NCI-H2081 treated with DMSO at 0.1 percent for 48 hours (cell line): ENCODE measurements around the gene ANO9.
"Not testable (repeated sequence)": the region's sequence is repeated elsewhere in the genome, so short reads cannot be mapped to it uniquely, and the experiment has no call there.

Source experiments
- DNase-seq: peaks from one replicate; lab custom pipeline; 2025; lab: John Stamatoyannopoulos, UW

Gene ANO9

DNA sequence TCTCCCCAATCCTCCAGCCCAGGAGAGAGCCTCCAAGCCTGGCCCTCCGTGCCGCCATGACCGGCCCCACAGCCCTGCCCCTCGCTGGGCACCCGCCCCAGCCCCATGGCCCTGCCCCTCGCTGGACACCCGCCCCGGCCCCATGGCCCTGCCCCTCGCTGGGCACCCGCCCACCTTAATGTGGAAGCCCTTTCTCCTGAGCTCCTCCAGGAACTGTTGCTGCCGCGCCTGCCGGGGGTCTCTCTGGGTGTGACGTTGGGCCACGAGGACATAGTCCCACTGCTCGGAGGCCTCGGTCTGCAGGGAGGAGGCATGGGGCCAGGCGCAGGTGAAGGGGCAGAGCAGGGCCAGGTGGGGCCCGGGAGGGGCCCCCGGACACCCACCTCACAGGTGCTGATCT lies 8.2 kb downstream of the ANO9 start:
- DNase-seq: no peak

DNA sequence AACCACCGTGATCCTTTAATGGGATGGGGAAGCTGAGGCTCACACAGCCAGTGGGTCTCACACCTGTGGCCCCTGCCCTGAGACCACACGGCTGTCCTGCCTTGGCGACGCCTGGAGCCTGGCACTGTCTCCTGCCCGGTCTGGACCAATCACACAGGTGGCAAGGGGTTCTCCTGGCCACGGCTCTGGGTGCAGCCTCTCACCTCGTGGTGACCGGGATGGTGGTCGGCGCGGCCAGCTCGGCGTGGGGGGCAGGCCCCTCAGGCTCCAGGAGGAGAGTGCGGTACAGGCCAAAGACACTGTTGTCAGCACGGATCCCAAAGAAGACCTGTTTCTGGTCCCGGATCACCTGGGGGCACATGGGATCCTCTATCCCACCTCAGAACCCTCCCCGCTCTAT lies 8.7 kb downstream of the ANO9 start:
- no peak for DNase-seq

DNA sequence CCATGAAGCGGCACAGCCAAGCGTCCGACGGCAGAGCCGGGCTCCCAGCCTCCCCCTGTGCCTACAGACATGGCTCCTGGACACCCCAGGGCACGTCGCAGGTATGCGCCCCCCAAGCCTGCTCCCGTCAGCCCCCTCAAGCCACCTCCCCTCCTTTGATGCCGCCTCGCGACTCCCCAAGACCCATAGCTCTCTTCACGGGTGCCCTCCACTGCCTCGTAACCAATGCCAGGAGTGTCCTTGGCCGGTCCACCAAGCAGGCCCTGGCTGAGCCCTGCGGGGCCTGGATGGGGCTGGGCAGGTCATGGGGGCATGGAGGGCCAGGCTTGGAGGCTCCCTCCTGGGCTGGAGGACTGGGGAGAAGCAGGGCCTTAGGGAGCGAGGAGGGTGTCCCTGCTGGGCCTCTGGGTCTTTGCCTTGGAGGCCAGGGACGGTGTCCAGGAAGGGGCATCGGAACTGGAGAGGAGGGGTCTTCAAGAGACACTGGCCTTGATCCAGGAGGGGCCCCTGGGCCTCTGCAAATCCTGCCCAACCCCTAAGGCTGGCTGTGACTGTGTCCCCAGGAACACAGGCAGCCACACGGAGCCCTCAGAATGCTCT lies 9.2 kb downstream of the ANO9 start:
- no peak for DNase-seq

DNA sequence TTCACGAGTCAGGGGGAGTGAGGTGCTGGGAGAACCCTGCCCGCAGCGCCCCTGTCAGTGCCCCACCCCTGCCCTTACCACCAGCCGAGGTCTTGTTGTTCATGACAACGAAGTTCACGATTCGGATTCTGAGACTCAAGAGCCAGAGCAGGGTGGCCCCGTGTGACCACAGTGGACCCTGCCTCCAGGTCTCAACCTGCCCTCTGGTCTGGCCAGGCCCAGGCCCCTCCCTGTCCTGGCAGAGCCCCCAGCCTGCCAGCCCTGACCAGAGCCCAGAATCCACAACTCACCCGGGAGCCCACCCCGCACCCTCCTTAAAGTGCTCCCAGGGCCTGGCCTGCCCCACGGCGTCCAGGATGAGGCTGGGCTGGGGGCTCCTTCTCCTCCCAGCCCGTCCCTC lies 9.9 kb downstream of the ANO9 start:
- DNase-seq: no peak

DNA sequence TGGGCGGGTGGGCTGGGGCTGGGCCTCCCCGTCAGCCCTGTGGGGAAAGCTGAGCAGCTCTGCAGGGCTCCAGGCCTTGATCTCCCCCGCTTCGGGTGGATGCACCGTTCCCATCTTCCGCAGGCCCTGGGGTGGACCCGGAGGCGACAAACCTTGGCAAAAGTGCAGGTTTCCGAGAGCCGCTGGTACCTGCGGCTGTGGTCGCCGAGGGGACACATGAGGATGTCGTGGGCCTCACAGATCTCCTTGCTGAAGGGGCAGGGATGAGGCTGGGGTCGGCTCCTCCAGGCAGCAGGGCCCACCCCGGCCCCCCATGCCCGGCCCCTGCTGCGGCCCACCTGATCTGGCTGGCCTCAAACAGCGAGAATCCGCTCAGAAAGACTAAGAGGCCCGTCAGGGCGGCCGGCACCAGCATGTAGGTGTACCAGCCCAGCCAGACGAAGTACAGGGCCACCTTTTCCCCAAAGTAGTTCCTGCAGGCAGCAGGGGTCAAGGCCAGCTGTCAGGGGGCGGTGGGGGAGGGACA lies 11.8 kb downstream of the ANO9 start:
- DNase-seq: no peak

DNA sequence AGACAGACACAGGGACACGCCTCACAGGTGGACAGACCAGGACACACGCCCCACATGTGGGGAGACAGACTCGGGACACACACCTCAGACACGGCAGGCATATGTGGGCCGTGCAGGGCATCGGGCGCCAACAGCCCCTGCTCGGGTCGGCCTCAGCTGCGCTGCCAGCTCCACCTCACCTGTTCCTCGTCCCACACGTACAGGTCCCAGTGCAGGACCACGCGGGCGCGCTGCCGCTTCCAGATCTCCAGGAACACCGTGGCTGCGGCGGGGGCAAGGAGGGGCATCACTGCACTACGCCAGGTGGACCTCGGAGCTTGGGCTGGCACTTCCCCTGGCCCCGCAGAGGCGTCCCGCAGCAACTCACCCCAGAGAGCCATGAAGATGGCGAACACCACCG lies 12.4 kb downstream of the ANO9 start:
- DNase-seq: no peak

DNA sequence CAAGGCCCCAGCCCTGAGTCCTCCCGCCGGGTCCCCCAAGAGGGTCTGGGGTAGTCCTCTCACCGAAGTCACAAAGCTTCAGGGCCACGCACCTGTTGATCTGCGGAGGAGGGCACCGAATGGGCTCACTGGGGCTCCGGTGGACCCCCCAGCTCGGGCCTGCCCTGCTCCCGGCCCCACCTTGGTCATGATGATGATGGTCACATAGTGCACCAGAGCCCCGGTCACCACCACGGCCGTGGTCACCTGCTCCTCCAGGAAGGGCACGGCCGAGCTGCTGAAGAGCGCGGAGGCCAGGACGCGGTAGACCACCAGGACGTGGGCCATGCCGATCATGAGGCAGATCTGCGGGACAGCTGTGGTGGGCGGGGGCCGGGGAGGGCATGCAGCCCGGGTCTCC lies 13.5 kb downstream of the ANO9 start:
- no peak for DNase-seq

DNA sequence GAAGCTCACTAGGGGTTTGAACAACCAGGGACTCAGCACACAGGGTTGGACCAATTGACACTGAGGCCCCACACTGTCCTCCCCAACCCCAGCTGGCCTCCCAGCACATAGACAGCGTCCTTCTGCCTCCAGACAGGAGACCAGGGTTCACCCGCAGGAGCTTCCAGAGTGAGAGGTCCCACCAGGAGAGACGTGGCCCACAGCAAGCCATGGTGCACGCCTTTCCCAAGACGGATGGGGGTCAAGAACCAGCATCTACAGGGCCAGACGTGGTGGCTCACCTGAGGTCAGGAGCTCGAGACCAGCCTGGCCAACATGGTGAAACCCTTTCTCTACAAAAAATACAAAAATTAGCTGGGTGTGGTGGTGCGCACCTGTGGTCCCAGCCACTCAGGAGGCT lies 15.0 kb downstream of the ANO9 start:
- no peak for DNase-seq

DNA sequence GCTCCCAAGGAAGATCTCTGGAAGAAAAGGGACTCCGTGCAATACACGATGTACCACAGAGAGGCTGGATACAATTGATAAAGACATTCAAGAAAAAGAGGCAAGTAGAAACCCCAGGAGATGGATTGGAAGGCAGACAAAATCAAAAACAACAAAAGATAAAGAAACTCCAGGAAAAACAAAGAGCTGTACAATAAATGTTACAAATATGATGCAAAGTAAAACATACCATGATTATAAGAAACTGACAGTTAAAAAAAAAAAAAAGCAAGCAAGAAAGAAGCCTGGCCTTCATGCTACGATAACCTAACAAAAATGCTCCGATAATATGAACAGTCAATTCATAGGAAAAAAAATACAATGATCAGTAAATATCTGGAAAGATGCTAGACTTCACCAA lies 16.5 kb downstream of the ANO9 start:
- DNase-seq: no peak

DNA sequence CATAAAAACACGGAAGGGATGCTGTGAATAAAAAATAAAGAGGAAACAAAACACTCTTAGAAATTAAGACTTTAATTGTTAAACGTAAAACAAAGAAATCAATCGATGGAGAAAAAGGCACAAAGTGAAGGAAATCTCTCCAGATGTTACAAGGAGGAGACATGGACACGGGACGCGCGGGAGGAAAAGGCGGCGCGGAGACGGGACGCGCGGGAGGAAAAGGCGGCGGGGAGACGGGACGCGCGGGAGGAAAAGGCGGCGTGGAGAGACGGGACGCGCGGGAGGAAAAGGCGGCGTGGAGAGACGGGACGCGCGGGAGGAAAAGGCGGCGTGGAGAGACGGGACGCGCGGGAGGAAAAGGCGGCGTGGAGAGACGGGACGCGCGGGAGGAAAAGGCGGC lies 17.0 kb downstream of the ANO9 start:
- DNase-seq: not testable (repeated sequence)

DNA sequence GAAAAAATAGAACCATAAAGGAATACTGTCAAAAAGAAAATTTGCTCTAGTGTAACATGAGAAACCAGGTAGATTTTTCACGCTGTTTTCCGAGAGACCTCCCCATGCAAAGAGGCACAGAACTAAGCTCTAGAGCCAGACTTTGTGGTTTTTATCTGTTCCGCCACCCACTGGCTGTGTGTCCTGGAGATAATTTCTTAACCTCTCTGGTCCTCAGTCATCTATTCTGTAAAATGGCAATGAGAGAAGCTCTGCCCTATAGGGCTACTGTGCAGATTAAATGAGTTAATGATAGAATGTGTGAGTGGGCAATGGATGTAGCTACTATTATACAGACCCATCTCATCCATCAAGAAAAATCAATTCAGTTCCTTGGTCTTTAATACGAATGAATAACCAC lies 17.6 kb downstream of the ANO9 start:
- DNase-seq: no peak

DNA sequence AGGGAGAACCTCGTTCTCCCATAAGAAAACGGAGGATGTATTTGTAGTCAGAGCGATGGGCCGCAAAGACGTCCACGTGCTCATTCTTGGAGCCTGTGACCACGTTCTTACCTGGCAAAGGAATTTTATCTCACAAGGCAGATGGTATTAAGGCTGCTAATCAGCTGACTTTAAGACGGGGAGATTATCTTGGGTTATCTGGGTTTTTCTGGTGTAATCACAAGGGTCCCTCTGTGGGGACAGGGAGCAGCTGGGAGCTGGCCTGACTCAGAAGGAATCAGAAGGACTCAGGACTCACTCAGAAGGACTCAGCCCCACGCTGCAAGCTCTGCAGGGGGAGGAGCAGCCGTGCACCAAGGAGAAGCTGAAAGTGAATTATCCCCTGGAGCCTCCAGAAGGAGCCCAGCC lies 19.6 kb downstream of the ANO9 start:
- no peak for DNase-seq

DNA sequence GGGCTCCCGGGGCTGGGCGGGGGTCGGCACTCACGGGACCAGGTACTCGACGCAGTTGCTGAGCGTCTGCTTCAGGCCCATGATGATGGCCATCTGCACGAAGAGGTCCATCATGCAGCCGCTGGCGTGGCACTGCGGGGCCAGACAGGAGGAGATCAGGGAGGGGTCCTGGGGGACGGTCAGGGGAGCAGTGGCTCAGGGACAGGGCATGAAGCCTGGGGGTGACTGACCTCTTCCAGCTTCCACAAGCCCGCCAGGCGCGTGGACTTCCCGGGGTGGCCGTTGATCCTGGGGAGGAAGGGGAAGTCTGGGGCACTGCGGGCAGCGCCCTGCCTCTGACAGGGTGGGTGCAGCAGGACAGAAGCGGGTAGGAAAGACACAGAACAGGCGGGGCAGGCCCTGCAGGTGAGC lies 20.9 kb downstream of the ANO9 start:
- no peak for DNase-seq

DNA sequence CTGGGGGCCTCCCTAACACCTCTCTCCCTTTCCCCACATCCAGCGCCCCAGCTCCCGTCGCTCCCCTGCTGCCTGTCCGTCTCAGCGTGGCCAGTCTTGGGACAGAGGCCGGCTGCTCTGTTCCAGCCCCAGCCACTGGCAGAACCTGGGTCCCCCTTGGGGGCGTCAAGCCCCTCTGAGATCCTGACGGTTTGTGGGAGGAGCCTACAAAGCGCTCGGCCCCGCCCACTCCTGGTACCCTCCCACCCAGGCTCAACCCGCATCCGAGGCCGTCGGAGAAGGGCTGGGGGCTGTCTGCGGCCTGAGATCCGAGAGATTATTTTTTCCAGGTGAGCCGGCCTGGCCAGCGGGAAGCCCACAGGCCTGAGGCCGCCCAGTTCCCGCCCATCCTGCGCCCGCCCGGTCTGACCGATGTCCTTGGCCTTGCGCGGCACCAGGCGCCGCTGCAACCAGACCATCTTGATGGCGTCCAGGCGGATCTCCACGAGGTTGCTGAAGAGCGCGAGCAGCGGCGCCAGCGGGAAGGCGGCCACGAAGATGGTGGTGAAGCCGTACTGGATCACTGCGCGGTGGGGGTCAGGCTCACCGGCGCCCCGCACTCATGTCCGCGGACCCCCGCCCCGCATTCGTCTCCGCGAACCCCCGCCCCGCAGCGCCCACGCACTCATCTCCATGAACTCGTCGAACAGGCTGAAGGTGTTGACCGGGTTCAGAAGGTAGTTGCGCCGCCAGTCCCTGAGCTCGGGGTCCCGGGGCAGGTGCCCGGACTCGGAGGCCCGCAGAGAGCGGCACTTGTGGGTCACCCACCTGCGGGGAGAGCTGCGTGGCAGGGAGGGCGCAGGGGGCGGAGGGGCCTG lies 21.5 kb downstream of the ANO9 start:
- DNase-seq: no peak

DNA sequence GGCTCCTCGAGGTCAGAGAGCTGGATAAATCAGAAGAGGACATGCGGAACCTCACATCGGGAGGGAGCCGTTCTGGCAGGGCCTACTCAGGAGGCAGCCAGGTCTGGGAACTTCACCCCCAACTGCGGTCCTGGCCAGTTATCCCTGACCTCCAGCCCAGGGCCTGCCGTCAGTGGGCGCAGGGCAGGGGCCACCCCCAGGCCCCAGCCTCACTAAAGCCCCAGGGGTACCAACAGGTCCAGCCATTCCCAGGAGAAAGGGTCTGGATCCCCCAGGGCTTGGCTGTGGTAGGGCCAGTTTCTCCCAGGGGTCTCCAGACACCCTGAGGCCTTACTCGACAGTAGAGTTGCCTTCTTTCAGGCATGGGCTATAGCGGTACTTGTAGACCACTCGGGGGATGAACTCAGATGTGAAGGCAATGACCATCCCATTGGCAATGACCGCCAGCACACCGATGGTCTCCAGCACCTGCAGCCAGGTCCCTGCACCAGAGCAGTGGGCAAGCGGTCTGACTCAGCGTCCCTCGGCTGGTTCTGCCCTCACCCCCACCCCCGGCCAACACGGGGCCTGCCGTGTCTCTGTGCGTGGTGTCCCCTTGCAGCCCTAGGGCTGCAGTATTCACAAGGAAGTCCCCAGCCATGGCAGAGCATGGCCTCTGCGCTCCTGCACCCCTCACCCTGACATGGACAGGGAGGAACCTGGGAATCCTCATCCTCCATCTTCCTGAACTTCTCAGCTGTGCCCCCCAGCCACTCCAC lies 22.4 kb downstream of the ANO9 start:
- no peak for DNase-seq

DNA sequence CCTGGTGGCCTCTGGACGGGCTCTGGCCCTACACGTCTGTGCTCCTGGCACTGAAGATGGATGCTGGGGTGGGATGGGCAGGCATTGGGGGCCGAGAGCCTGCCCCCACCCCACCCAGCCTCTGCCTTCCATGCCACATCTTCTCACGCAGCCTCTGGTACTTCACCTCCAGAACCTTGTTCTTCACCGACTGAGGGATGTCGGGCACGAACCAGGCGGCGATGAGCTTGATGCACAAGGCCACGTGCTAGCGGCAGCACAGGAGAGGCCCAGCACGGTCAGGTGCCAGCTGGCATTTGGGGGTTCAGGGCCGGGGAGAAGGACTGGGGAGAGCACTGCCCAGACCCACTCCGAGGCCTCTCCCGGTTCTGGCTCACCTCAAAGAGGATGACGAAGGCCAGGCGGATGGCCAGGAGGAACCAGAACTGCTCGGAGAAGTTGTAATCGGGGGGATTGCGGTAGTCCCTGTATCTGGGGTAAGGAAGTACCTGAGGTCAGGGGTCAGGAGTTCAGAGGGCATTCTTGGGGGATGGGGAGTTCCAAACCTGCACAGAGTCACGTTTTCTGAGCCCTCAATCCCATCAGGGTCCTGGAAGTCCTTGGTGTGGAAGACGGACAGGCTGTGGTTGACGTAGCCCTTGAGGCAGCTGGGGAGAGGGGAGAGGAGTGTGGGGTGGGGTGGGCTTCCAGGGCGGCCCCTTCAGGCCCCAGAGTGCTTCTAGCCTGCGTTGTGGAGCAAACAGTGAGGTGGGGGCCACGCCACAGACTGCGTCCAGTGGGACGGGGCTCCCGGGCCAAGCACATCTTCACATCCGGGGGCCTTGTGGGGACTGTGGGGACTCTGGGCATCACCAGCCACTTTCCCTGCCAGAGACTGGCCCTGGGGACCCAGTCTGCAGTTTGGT lies 23.2 kb downstream of the ANO9 start:
- DNase-seq: no peak

DNA sequence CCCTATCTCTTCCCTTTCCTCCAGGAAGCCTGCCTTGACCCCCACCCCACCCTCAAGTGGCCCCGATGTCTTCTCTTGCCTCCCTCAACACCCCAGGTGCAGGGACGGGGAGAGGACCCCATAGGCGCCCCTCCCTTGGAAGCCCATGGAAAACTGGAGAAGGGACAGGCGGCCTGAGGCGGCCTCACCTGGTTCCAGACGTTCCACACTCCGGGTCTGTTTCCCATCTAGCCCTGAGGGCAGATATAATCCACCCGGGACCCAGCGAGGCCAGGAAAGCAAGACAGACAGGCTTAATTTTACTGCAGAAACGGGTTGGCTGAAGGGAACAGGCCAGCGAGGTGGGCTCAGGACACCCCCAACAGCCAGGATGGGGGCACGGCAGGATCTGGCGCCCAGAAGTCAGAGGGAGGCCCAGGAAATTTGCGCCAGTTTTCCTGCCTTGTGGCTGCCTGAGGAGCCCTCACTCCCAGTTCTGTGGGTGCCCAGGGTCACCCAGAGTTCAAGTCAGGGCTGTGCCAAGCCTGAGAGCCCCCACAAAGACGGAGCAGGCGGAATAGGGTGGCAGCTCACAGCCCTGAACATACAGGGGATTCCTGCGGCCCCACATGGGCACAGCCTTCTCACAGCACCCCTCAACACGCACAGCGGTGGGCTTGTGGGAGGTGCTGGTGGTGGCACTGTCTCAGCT lies 24.0 kb downstream of the ANO9 start:
- DNase-seq: no peak

DNA sequence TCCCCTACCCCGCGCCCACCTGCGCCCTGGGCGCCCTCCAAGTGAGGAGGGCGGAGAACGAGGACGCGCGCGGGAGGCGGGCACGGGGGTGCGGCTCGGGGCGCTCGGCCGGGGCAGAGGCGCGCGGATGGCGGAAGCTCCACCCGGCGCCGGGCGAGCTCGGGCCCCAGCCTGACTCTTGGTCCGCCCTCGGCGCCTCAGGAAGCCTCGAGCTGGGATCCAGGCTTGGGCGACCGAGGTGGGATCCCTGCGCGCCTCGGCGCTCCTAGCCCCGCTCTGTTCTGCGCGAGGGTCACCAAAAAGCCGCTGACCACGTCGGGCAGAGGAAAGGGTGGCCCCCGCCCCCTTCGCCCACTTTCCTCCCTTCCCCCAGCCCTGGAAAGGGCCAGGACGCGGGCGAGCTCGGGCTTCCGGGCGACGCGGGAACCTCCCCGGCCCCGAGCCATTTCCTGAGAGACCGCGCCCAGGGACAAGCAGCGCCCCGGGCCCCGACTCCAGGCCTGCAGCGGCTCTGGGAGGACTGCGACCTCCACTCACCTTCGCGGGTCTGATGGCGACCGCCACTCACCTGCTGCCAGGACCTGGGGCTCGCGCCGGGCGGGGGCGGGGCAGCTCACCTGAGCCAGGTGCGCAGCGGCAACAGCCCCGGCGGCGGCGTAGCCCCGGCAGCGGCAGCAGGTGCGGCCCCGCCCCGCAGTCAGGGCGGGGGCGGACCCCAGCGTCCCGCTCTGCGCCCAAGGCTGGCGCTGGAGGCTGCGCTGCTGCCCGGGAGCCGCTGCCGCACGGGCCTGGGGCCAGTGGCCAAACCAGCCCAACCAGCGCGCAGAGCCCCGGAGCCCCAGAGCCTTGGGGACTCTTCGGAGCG lies 24.8 kb downstream of the ANO9 start:
- no peak for DNase-seq

DNA sequence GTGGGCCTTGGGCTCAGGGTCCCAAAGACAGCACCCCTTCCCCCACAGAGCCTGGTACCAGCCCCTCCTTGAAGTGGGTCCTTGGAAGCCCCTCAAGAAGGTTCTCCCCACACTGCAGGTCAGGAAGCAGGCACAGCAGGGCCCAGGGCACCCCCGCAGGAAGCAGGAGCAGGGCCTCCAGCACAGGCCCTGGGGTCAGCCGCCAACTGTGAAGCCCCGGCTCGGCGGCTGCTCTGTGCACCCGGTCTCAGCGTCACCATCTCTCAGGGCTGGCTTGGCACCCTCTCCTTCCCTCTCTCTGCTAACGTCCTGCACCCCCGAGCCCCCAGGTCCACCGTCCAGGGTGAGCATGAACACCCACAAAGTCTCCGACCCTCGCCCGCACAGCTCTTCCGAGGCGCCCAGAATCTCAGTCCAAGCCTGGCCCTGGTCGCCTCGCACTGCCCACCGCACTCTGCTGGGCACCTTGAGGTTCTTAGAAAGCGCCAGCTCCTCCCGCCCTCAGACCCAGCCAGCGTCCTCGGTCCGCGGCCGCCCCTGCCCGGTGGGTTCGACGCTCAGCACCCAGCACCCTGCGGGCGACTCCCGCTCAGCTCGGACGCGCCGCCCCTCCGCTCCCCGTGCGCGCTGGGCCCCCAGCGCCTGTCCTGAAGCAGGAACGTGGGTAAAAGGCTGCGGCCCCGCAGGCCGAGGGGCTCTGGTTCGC lies 25.6 kb downstream of the ANO9 start:
- no peak for DNase-seq

DNA sequence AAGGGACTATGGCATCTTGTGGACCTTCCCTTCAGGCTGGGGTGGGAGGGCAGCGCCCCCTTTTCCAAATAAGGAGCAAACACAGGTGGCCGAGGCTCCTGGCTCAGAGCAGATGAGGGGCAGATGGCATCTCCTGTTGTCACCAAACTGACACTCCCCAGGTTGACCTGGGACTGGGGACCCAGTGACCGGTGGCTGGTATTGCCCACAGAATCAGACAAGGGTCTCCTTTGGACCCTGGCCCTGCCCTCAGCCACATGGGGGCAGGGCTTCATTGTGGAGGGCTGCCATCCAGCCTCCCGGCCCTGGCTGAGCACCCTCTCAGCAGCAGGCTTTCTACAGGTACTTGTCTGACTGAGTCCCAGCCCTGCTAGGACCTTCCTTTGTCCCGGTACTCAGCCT lies 26.2 kb downstream of the ANO9 start:
- DNase-seq: no peak
